ENCODE data around the gene SCFD2.
"Not testable (repeated sequence)": the region's sequence is repeated elsewhere in the genome, so short reads cannot be mapped to it uniquely, and the experiment has no call there.

SCFD2 gene

DNA sequence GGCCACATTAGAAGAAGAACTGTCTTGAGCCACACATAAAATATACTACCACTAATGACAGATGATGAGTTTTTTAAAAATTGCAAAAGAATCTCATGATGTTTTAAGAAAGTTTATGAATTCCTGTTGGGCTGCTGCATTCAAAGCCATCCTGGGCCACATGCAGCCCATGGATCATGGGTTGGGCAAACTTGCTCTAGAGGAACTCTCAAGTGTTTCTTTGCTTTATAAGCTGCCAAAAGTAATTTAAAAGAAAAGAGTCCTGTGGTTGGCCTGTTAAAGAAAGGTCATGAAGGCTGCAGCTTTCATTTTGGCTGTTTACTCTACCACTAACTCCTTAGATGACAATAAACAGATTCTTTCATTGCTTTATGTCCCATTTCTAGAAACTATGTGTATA is 218.2 kb downstream of the SCFD2 start:
- H3K9ac ChIP-seq (ENCODE audit: low read length): no peak overlapping the region
- H3K4me2 ChIP-seq (ENCODE audit: low read length): no peak overlapping the region
- H3K4me1 ChIP-seq (ENCODE audit: low read length): no peaks in the 10 kb centered on the region
- peaks cover 2% of the 10 kb centered on the region for H3K36me3 ChIP-seq (replicated peaks; ENCODE audit: low read depth, low read length)
- no peak for TF ChIP-seq CTCF (IDR thresholded peaks at IDR 0.05; ENCODE audit: low read depth, low read length)
- TF ChIP-seq EZH2phosphoT487 (IDR thresholded peaks at IDR 0.05; ENCODE audit: low read depth): no peak
- H4K20me1 ChIP-seq (ENCODE audit: insufficient read depth, low read length): no peaks in the 10 kb centered on the region
- no peak overlapping the region for H3K4me3 ChIP-seq (ENCODE audit: low read length)
- no peak overlapping the region for H2AFZ ChIP-seq (ENCODE audit: low read depth, low read length)
- H3K79me2 ChIP-seq (ENCODE audit: low read length): no peaks in the 10 kb centered on the region
- no peaks in the 10 kb centered on the region for H3K9me3 ChIP-seq (ENCODE audit: insufficient read depth, low read length)
- H3K27me3 ChIP-seq (ENCODE audit: low read depth, low read length): no peaks in the 10 kb centered on the region
- H3K27ac ChIP-seq (ENCODE audit: low read length): no peak overlapping the region

DNA sequence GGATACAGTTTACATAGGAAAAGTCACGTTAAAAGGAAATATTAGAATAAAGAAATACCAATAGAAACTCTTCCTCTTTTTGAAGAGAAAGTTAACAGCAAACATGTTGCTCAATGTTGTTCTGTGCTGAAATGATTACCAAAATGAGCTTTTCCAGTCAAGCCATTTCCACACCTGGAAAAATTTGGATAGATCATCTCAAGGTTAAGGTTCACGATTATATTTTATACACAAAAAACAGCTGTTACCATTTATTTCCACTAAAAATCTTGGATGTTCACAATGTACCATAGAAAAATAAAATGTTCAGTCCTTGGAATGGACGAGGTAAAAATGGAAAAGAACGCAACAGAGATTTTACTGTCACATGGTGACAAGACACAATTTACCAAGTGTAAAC is 218.7 kb downstream of the SCFD2 start:
- H3K79me2 ChIP-seq (ENCODE audit: low read length): no peaks in the 10 kb centered on the region
- H3K27ac ChIP-seq (ENCODE audit: low read length): no peak overlapping the region
- no peaks in the 10 kb centered on the region for H3K27me3 ChIP-seq (ENCODE audit: low read depth, low read length)
- no peak overlapping the region for H3K9ac ChIP-seq (ENCODE audit: low read length)
- H3K4me2 ChIP-seq (ENCODE audit: low read length): no peak overlapping the region
- TF ChIP-seq EZH2phosphoT487 (IDR thresholded peaks at IDR 0.05; ENCODE audit: low read depth) (no peak), CTCF (IDR thresholded peaks at IDR 0.05; ENCODE audit: low read depth, low read length) (no peak)
- H3K4me3 ChIP-seq (ENCODE audit: low read length): no peak overlapping the region
- H3K9me3 ChIP-seq (ENCODE audit: insufficient read depth, low read length): no peaks in the 10 kb centered on the region
- no peak overlapping the region for H2AFZ ChIP-seq (ENCODE audit: low read depth, low read length)
- no peaks in the 10 kb centered on the region for H3K4me1 ChIP-seq (ENCODE audit: low read length)
- no peaks in the 10 kb centered on the region for H4K20me1 ChIP-seq (ENCODE audit: insufficient read depth, low read length)
- H3K36me3 ChIP-seq (replicated peaks; ENCODE audit: low read depth, low read length): peaks cover 2% of the 10 kb centered on the region

DNA sequence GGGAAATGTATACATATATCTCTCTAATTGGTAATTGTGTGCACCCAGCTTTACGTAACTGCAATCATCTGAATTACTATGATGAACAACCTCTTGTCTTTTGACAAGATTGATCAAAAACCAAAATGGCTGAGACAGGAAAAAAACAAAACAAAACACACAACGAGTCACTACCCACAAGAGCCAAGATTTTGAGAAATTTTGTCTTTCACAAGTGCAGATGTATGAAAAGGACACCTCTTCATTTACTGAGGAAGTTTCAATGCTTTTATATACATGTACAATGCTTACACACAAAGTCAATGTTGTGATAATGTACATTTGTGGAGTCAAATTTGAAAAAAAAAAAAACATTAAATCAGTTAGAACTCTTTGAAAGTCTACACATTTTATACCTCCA is 224.6 kb downstream of the SCFD2 start:
- H2AFZ ChIP-seq (ENCODE audit: low read depth, low read length): no peak overlapping the region
- no peak overlapping the region for H3K4me2 ChIP-seq (ENCODE audit: low read length)
- H3K27ac ChIP-seq (ENCODE audit: low read length): no peak overlapping the region
- no peaks in the 10 kb centered on the region for H3K79me2 ChIP-seq (ENCODE audit: low read length)
- H3K9ac ChIP-seq (ENCODE audit: low read length): no peak overlapping the region
- H3K27me3 ChIP-seq (ENCODE audit: low read depth, low read length): no peaks in the 10 kb centered on the region
- H4K20me1 ChIP-seq (ENCODE audit: insufficient read depth, low read length): no peaks in the 10 kb centered on the region
- H3K9me3 ChIP-seq (ENCODE audit: insufficient read depth, low read length): no peaks in the 10 kb centered on the region; the same call in 1 of the 2 replicates
- no peak overlapping the region for H3K4me3 ChIP-seq (ENCODE audit: low read length)
- 0 out of 2 replicates have a peak, but pooled peaks cover 4% of the 10 kb centered on the region for H3K4me1 ChIP-seq (ENCODE audit: low read length)
- peaks cover 5% of the 10 kb centered on the region for H3K36me3 ChIP-seq (replicated peaks; ENCODE audit: low read depth, low read length)
- TF ChIP-seq CTCF (IDR thresholded peaks at IDR 0.05; ENCODE audit: low read depth, low read length) (no peak), EZH2phosphoT487 (IDR thresholded peaks at IDR 0.05; ENCODE audit: low read depth) (no peak)

- H3K4me1 ChIP-seq (ENCODE audit: low read length); H3K9me3 ChIP-seq (ENCODE audit: insufficient read depth, low read length); H3K27me3 ChIP-seq (ENCODE audit: low read depth, low read length); H3K27ac ChIP-seq (ENCODE audit: low read length); H3K4me3 ChIP-seq (ENCODE audit: low read length); H3K36me3 ChIP-seq (replicated peaks; ENCODE audit: low read depth, low read length); H3K9ac ChIP-seq (ENCODE audit: low read length); H3K4me2 ChIP-seq (ENCODE audit: low read length); H4K20me1 ChIP-seq (ENCODE audit: insufficient read depth, low read length); H2AFZ ChIP-seq (ENCODE audit: low read depth, low read length); H3K79me2 ChIP-seq (ENCODE audit: low read length): not testable (repeated sequence)
Measured at GRCh38 chr4:53139256-53139655, 226.6 kb downstream of the SCFD2 start.

DNA sequence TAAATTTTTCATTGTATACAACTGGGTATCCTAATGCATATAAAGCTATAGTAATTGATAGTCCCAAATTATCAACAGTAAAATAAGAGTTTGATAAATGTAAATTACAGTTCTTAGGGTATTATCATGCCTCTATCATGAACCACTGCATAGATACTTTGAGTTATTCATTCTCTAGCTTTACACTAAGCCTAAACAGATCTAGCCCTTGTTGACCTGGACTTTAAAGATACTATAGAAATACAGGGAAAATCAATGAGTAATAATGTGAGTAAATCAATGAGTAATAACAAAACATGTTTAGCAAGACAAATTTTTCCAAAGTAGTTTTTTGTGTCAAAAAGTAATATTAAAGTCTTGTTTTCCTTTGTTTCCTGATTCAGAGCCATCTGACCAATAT is 228.4 kb downstream of the SCFD2 start:
- Histone ChIP-seq H3K27me3 (ENCODE audit: low read depth, low read length) (no peaks in the 10 kb centered on the region), H3K4me1 (ENCODE audit: low read length) (0 out of 2 replicates have a peak, but pooled peaks cover 4% of the 10 kb centered on the region), H3K9me3 (ENCODE audit: insufficient read depth, low read length) (no peaks in the 10 kb centered on the region; the same call in 1 of the 2 replicates), H3K4me2 (ENCODE audit: low read length) (no peak overlapping the region), H4K20me1 (ENCODE audit: insufficient read depth, low read length) (no peaks in the 10 kb centered on the region), H3K36me3 (replicated peaks; ENCODE audit: low read depth, low read length) (peaks cover 3% of the 10 kb centered on the region), H2AFZ (ENCODE audit: low read depth, low read length) (no peak overlapping the region), H3K9ac (ENCODE audit: low read length) (no peak overlapping the region), H3K27ac (ENCODE audit: low read length) (no peak overlapping the region), H3K79me2 (ENCODE audit: low read length) (no peaks in the 10 kb centered on the region), H3K4me3 (ENCODE audit: low read length) (no peak overlapping the region)
- TF ChIP-seq EZH2phosphoT487 (IDR thresholded peaks at IDR 0.05; ENCODE audit: low read depth) (no peak), CTCF (IDR thresholded peaks at IDR 0.05; ENCODE audit: low read depth, low read length) (no peak)
